ENCODE data around the gene SCNN1A.

Gene SCNN1A

DNA sequence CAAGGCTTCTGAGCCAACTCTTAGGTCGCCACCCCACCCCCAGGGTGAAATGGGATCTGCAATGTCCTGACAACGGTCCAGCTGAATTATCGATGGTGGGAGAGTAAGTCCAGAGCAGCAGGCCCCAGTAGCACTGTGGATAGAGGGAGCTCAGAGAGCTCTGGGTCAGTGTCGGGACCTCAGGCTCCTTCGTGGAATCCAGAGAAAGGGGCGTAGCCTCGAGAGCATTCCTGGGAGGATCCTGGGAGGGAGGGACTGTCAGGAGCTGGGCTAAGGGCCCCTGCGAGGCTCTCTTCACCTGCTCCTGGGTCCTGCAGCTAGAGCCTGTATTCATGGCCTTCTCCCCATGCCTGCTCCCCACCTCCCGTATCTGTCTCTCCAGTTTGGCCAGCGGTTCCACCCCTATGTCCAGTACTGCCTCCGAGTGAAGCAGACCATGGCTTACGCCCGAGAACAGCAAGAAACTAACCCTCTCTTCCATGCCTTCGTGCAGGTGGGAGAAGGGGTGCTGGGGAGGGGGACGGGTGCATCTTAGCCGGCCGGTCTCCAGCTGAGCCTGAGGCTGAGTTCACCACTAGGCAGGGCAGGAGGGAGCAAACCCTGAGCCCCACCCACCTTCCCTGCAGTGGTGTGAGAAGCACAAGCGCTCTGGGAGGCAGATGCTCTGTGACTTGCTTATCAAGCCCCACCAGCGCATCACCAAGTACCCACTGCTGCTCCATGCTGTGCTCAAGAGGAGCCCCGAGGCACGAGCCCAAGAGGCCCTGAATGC, 58.3 kb downstream of the SCNN1A start:
- TF ChIP-seq PPARA (CRISPR knock-in tag; IDR thresholded peaks at IDR 0.05; ENCODE audit: borderline replicate concordance) (no peak), ZC3H10 (CRISPR knock-in tag; IDR thresholded peaks at IDR 0.05) (no peak), ESRRG (CRISPR knock-in tag; IDR thresholded peaks at IDR 0.05) (no peak), GLIS3 (CRISPR knock-in tag; IDR thresholded peaks at IDR 0.05) (no peak), CSDC2 (CRISPR knock-in tag; IDR thresholded peaks at IDR 0.05) (no peak), SNAI2 (CRISPR knock-in tag; IDR thresholded peaks at IDR 0.05) (no peak), ZFP3 (CRISPR knock-in tag; IDR thresholded peaks at IDR 0.05) (no peak), BACH2 (CRISPR knock-in tag; IDR thresholded peaks at IDR 0.05; ENCODE audit: borderline replicate concordance) (no peak)
- TF ChIP-seq, protein P1, sequence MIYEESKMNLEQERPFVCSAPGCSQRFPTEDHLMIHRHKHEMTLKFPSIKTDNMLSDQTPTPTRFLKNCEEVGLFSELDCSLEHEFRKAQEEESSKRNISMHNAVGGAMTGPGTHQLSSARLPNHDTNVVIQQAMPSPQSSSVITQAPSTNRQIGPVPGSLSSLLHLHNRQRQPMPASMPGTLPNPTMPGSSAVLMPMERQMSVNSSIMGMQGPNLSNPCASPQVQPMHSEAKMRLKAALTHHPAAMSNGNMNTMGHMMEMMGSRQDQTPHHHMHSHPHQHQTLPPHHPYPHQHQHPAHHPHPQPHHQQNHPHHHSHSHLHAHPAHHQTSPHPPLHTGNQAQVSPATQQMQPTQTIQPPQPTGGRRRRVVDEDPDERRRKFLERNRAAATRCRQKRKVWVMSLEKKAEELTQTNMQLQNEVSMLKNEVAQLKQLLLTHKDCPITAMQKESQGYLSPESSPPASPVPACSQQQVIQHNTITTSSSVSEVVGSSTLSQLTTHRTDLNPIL (CRISPR knock-in tag; IDR thresholded peaks at IDR 0.05; ENCODE audit: low read depth): no peak
- TF ChIP-seq, protein P2, sequence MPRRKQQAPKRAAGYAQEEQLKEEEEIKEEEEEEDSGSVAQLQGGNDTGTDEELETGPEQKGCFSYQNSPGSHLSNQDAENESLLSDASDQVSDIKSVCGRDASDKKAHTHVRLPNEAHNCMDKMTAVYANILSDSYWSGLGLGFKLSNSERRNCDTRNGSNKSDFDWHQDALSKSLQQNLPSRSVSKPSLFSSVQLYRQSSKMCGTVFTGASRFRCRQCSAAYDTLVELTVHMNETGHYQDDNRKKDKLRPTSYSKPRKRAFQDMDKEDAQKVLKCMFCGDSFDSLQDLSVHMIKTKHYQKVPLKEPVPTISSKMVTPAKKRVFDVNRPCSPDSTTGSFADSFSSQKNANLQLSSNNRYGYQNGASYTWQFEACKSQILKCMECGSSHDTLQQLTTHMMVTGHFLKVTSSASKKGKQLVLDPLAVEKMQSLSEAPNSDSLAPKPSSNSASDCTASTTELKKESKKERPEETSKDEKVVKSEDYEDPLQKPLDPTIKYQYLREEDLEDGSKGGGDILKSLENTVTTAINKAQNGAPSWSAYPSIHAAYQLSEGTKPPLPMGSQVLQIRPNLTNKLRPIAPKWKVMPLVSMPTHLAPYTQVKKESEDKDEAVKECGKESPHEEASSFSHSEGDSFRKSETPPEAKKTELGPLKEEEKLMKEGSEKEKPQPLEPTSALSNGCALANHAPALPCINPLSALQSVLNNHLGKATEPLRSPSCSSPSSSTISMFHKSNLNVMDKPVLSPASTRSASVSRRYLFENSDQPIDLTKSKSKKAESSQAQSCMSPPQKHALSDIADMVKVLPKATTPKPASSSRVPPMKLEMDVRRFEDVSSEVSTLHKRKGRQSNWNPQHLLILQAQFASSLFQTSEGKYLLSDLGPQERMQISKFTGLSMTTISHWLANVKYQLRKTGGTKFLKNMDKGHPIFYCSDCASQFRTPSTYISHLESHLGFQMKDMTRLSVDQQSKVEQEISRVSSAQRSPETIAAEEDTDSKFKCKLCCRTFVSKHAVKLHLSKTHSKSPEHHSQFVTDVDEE (CRISPR knock-in tag; IDR thresholded peaks at IDR 0.05): no peak
- TF ChIP-seq, protein P3, sequence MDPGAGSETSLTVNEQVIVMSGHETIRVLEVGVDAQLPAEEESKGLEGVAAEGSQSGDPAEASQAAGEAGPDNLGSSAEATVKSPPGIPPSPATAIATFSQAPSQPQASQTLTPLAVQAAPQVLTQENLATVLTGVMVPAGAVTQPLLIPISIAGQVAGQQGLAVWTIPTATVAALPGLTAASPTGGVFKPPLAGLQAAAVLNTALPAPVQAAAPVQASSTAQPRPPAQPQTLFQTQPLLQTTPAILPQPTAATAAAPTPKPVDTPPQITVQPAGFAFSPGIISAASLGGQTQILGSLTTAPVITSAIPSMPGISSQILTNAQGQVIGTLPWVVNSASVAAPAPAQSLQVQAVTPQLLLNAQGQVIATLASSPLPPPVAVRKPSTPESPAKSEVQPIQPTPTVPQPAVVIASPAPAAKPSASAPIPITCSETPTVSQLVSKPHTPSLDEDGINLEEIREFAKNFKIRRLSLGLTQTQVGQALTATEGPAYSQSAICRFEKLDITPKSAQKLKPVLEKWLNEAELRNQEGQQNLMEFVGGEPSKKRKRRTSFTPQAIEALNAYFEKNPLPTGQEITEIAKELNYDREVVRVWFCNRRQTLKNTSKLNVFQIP (CRISPR knock-in tag; IDR thresholded peaks at IDR 0.05; ENCODE audit: borderline replicate concordance, low read depth): no peak
- TF ChIP-seq, protein P4, sequence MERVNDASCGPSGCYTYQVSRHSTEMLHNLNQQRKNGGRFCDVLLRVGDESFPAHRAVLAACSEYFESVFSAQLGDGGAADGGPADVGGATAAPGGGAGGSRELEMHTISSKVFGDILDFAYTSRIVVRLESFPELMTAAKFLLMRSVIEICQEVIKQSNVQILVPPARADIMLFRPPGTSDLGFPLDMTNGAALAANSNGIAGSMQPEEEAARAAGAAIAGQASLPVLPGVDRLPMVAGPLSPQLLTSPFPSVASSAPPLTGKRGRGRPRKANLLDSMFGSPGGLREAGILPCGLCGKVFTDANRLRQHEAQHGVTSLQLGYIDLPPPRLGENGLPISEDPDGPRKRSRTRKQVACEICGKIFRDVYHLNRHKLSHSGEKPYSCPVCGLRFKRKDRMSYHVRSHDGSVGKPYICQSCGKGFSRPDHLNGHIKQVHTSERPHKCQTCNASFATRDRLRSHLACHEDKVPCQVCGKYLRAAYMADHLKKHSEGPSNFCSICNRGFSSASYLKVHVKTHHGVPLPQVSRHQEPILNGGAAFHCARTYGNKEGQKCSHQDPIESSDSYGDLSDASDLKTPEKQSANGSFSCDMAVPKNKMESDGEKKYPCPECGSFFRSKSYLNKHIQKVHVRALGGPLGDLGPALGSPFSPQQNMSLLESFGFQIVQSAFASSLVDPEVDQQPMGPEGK (CRISPR knock-in tag; IDR thresholded peaks at IDR 0.05; ENCODE audit: borderline replicate concordance): no peak
- TF ChIP-seq, protein P5, sequence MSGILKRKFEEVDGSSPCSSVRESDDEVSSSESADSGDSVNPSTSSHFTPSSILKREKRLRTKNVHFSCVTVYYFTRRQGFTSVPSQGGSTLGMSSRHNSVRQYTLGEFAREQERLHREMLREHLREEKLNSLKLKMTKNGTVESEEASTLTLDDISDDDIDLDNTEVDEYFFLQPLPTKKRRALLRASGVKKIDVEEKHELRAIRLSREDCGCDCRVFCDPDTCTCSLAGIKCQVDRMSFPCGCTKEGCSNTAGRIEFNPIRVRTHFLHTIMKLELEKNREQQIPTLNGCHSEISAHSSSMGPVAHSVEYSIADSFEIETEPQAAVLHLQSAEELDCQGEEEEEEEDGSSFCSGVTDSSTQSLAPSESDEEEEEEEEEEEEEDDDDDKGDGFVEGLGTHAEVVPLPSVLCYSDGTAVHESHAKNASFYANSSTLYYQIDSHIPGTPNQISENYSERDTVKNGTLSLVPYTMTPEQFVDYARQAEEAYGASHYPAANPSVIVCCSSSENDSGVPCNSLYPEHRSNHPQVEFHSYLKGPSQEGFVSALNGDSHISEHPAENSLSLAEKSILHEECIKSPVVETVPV (CRISPR knock-in tag; IDR thresholded peaks at IDR 0.05): no peak
- ATAC-seq: peak; percentile 2; the same call in 2 of the 3 replicates

DNA sequence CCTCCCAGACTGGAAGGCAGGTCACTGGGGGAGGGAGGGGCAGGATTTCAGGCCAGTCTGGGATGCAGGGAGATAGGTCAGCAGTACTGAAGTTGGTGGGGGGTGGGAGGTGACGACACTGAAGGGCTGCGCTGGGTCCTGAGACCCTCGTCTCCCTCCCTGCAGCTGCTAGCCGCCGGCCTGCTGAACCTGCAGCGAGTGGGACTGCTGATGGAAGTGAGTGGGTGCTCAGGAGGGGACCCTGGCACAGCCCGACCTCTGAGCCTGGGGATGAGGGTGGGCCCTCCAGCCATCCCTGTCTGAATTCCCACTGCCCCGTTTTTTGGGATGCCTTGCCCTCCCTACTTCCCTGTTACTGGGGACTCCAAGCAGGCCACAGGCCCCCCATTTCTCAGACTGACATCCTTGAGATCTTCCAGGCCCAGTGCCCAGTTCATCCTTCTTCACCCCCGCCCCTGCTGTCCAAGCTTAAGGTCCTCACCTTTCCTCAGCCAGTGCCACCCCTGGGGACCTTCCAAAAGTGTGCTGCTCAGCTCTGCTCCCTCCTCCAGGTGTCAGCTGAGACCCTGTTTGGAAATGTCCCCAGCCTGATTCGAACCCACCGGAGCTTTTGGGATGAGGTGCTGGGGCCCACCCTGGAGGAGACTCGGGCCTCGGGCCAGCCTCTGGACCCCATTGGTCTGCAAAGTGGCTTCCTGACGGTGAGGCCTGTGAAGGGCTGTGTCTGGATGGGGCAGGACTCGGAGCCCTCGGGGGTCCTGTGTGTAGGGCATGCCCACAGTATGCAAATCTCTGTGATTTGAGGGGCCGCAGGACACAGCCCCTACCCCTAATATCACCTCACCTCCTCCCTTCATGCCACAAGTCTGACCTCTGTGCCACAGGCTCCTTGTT, 59.4 kb downstream of the SCNN1A start:
- no peak for ATAC-seq
- TF ChIP-seq ZNF565 (CRISPR knock-in tag; conservative IDR thresholded peaks at IDR 0.05; ENCODE audit: low read depth) (no peak), GLIS3 (CRISPR knock-in tag; IDR thresholded peaks at IDR 0.05) (no peak), SNAI2 (CRISPR knock-in tag; IDR thresholded peaks at IDR 0.05) (no peak)

DNA sequence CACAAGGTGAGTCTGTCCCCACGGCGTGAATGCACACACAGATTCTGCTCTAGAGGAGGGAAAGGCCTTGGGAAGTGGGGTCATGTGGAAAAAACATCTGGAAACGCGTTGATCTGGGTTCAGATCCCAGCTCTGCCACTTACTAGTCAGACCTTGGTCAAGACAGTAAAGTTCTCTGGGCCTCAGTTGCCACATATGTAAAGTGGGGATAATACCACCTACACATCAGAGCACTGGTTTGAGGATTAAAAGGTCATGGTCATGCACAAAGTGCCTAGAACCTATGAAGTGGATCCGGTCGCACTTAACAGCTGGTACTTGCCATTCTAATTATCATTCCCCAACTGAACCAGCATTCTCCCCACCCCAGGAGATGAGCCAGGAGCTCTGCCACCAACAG, 60.2 kb downstream of the SCNN1A start:
- TF ChIP-seq, protein P2 (CRISPR knock-in tag; IDR thresholded peaks at IDR 0.05): no peak

More for the DNA sequence above, 60.2 kb downstream of the SCNN1A start:
- no peak for ATAC-seq
